ENCODE results near the gene JPH4.

DNA sequence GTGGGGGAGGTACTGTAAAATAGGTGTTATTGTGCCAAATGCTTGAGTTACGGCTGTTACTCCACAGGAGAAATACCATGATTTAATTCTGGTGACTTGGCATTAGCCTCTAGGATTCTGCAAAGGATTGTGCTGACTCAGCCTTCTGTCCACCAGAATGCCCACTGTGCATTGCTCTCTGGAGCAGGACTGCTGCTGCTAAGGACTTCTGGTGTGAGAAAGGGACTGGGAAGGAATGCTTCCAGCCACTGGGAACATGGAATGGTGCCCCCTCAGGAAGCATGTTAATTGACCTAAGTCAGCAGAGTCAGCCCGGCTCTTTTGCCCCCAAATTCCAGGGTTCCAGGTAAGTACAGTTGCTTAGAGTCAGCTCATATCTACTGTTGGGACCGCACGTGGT is 59.9 kb downstream of the JPH4 start:
- TF ChIP-seq POLR2A (IDR thresholded peaks at IDR 0.05; ENCODE audit: control extremely low read depth in 1 of 2, low read depth in 2 of 2, low read length in 2 of 2) (peak in 1 of 2 experiments; percentile 58; a peak in 1 of 3 replicates), POLR2AphosphoS5 (IDR thresholded peaks at IDR 0.05; ENCODE audit: low read depth, low read length) (peak; percentile 61; the same call in 1 of the 2 replicates), TEAD4 (IDR thresholded peaks at IDR 0.05; ENCODE audit: low read depth, low read length) (no peak), CBX5 (IDR thresholded peaks at IDR 0.05; ENCODE audit: low read depth, low read length) (no peak), EZH2 (IDR thresholded peaks at IDR 0.05; ENCODE audit: low read depth, low read length, severe bottlenecking) (no peak), EGR1 (IDR thresholded peaks at IDR 0.05; ENCODE audit: borderline replicate concordance, low read depth, low read length) (no peak), YY1 (IDR thresholded peaks at IDR 0.05; ENCODE audit: low read depth, low read length) (no peak), BACH1 (IDR thresholded peaks at IDR 0.05; ENCODE audit: low read length) (peak; percentile 96), PHF8 (conservative IDR thresholded peaks at IDR 0.05; ENCODE audit: low read depth, low read length) (no peak), ZNF274 (IDR thresholded peaks at IDR 0.05; ENCODE audit: borderline replicate concordance, extremely low read depth, low read length) (no peak)
- TF ChIP-seq, protein P1, sequence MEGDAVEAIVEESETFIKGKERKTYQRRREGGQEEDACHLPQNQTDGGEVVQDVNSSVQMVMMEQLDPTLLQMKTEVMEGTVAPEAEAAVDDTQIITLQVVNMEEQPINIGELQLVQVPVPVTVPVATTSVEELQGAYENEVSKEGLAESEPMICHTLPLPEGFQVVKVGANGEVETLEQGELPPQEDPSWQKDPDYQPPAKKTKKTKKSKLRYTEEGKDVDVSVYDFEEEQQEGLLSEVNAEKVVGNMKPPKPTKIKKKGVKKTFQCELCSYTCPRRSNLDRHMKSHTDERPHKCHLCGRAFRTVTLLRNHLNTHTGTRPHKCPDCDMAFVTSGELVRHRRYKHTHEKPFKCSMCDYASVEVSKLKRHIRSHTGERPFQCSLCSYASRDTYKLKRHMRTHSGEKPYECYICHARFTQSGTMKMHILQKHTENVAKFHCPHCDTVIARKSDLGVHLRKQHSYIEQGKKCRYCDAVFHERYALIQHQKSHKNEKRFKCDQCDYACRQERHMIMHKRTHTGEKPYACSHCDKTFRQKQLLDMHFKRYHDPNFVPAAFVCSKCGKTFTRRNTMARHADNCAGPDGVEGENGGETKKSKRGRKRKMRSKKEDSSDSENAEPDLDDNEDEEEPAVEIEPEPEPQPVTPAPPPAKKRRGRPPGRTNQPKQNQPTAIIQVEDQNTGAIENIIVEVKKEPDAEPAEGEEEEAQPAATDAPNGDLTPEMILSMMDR (IDR thresholded peaks at IDR 0.05; ENCODE audit: control extremely low read depth in 1 of 3, insufficient read depth in 1 of 3, low read depth in 1 of 3, low read length in 3 of 3): peak in 1 of 3 experiments; percentile 30; a peak in 1 of 4 replicates
- TF ChIP-seq, protein P2, sequence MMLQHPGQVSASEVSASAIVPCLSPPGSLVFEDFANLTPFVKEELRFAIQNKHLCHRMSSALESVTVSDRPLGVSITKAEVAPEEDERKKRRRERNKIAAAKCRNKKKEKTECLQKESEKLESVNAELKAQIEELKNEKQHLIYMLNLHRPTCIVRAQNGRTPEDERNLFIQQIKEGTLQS (IDR thresholded peaks at IDR 0.05; ENCODE audit: insufficient read depth, low read depth, low read length): no peak

Measured in H1 (cell line).